Measurements from ENCODE around the gene ARHGAP4.

ARHGAP4 gene

DNA sequence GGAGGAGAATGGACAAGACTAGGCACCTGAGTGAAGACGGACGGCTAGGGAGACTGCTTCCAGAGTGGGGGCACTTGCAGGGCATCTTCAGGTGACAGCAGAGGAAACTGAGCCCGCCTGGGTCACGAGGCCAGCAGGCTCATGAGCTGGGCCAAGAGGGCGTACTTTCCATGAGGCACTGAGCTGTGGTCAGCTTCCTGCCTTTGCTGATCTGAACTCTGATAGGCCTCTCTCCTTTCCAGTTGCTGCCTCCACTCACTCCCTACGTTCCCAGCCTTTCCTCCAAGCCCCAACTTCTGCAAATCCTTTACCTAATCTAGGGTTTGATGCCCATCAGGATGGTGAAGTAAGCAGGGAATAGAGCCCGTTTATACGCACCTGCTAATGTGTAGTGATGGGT, 38.7 kb downstream of the ARHGAP4 start:
- H3K4me1 ChIP-seq (ENCODE audit: control insufficient read depth in 1 of 2, insufficient read depth in 2 of 2, low read length in 2 of 2), result peaks cover 0 to 4% of the 10 kb centered on the region in 2 donors

DNA sequence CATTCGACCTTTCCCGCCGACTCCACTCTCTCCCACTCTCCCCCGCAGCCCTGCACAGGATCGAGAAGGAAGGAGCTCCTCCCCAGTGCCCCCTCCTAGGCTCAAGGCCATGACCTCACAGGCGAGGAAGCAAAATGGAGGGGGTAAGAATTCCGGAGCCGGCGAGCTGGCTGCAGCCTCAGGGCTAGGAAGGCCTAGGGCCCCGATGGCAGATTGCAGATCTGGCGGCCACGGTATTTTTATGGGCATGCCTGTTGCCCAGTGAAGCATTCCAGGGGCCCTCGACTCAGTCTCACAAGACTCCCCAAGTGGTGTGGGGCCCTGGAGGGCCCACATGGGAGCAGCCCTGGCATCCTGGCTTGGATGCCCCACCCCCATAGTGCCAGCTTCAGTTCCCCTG, 39.1 kb downstream of the ARHGAP4 start:
- Histone ChIP-seq H3K9me3 (ENCODE audit: control insufficient read depth in 1 of 2, low read length in 2 of 2) (no peaks in the 10 kb centered on the region), H3K36me3 (ENCODE audit: control insufficient read depth in 1 of 2, insufficient read depth in 2 of 2, low read length in 2 of 2) (no peaks in the 10 kb centered on the region), H3K4me1 (ENCODE audit: control insufficient read depth in 1 of 2, insufficient read depth in 2 of 2, low read length in 2 of 2) (peaks cover 0 to 4% of the 10 kb centered on the region in 2 donors), H3K27ac (ENCODE audit: low read depth, low read length) (no peak overlapping the region), H3K9ac (ENCODE audit: low read depth in 1 of 2, low read length in 2 of 2) (no peak overlapping the region), H3K27me3 (ENCODE audit: control insufficient read depth in 1 of 2, insufficient read depth in 2 of 2, low read length in 2 of 2) (peaks cover 15 to 25% of the 10 kb centered on the region in 2 donors), H3K4me3 (ENCODE audit: low read depth in 1 of 2, low read length in 2 of 2) (no peak overlapping the region)

More for the DNA sequence above, 38.7 kb downstream of the ARHGAP4 start:
- Histone ChIP-seq H3K9ac (ENCODE audit: low read depth in 1 of 2, low read length in 2 of 2) (no peak overlapping the region), H3K27me3 (ENCODE audit: control insufficient read depth in 1 of 2, insufficient read depth in 2 of 2, low read length in 2 of 2) (peaks cover 15 to 25% of the 10 kb centered on the region in 2 donors), H3K36me3 (ENCODE audit: control insufficient read depth in 1 of 2, insufficient read depth in 2 of 2, low read length in 2 of 2) (no peaks in the 10 kb centered on the region), H3K27ac (ENCODE audit: low read depth, low read length) (no peak overlapping the region), H3K9me3 (ENCODE audit: control insufficient read depth in 1 of 2, low read length in 2 of 2) (no peaks in the 10 kb centered on the region), H3K4me3 (ENCODE audit: low read depth in 1 of 2, low read length in 2 of 2) (no peak overlapping the region)

GRCh38 chrX:153885968-153886903, 39.8 kb downstream of the ARHGAP4 start, which contains the start of gene L1CAM:
Gene L1CAM, minus strand, starts transcription at chrX:153886173. Its CDS starts 10,337 bp downstream, at chrX:153875836.
- H3K4me3 ChIP-seq (ENCODE audit: low read depth in 1 of 2, low read length in 2 of 2), result no peak within 1 kb of the TSS
- H3K9ac ChIP-seq (ENCODE audit: low read depth in 1 of 2, low read length in 2 of 2), result no peak within 1 kb of the TSS
- H3K9me3 ChIP-seq (ENCODE audit: control insufficient read depth in 1 of 2, low read length in 2 of 2), result no peaks in the 10 kb centered on the region
- no peaks in the 10 kb centered on the region for H3K36me3 ChIP-seq (ENCODE audit: control insufficient read depth in 1 of 2, insufficient read depth in 2 of 2, low read length in 2 of 2)
- H3K27me3 ChIP-seq (ENCODE audit: control insufficient read depth in 1 of 2, insufficient read depth in 2 of 2, low read length in 2 of 2), result peaks cover 15 to 25% of the 10 kb centered on the region in 2 donors
- peaks cover 0 to 4% of the 10 kb centered on the region in 2 donors for H3K4me1 ChIP-seq (ENCODE audit: control insufficient read depth in 1 of 2, insufficient read depth in 2 of 2, low read length in 2 of 2)
- H3K27ac ChIP-seq (ENCODE audit: low read depth, low read length), result no peak within 1 kb of the TSS

- Histone ChIP-seq H3K9me3 (ENCODE audit: control insufficient read depth in 1 of 2, low read length in 2 of 2) (no peaks in the 10 kb centered on the region), H3K36me3 (ENCODE audit: control insufficient read depth in 1 of 2, insufficient read depth in 2 of 2, low read length in 2 of 2) (no peaks in the 10 kb centered on the region), H3K27ac (ENCODE audit: low read depth, low read length) (no peak overlapping the region), H3K4me1 (ENCODE audit: control insufficient read depth in 1 of 2, insufficient read depth in 2 of 2, low read length in 2 of 2) (peaks cover 0 to 4% of the 10 kb centered on the region in 2 donors), H3K4me3 (ENCODE audit: low read depth in 1 of 2, low read length in 2 of 2) (no peak overlapping the region), H3K9ac (ENCODE audit: low read depth in 1 of 2, low read length in 2 of 2) (no peak overlapping the region), H3K27me3 (ENCODE audit: control insufficient read depth in 1 of 2, insufficient read depth in 2 of 2, low read length in 2 of 2) (peaks cover 15 to 25% of the 10 kb centered on the region in 2 donors)
Observed at GRCh38 chrX:153885208-153885787, 40.8 kb downstream of the ARHGAP4 start.

DNA sequence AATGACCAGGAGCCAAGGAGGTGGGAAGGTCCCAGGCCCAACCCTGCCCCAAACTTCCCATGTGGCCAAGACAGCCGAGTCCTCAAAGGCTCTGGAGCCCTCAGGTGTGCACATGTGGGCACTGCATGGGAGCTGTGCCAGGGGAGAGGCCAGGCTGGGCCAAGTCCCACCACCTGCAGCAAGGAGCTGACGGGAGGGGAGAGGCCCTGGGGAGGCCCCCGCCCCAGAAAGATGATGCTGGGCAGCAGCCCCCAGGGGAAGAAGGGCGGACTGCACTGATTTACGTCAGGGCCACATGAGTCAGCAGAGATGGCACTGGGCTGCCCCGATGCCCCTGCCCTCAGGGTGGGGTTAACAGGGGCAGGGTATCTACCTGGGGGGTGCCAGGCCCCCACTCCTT, 41.5 kb downstream of the ARHGAP4 start:
- H3K9ac ChIP-seq (ENCODE audit: low read depth in 1 of 2, low read length in 2 of 2), result no peak overlapping the region
- no peaks in the 10 kb centered on the region for H3K9me3 ChIP-seq (ENCODE audit: control insufficient read depth in 1 of 2, low read length in 2 of 2)
- H3K4me3 ChIP-seq (ENCODE audit: low read depth in 1 of 2, low read length in 2 of 2), result no peak overlapping the region
- H3K27me3 ChIP-seq (ENCODE audit: control insufficient read depth in 1 of 2, insufficient read depth in 2 of 2, low read length in 2 of 2), result peaks cover 15 to 25% of the 10 kb centered on the region in 2 donors
- H3K27ac ChIP-seq (ENCODE audit: low read depth, low read length), result no peak overlapping the region
- H3K36me3 ChIP-seq (ENCODE audit: control insufficient read depth in 1 of 2, insufficient read depth in 2 of 2, low read length in 2 of 2), result no peaks in the 10 kb centered on the region
- H3K4me1 ChIP-seq (ENCODE audit: control insufficient read depth in 1 of 2, insufficient read depth in 2 of 2, low read length in 2 of 2), result peaks cover 0 to 4% of the 10 kb centered on the region in 2 donors

- Histone ChIP-seq H3K4me3 (ENCODE audit: low read depth in 1 of 2, low read length in 2 of 2) (no peak overlapping the region), H3K27ac (ENCODE audit: low read depth, low read length) (no peak overlapping the region), H3K27me3 (ENCODE audit: control insufficient read depth in 1 of 2, insufficient read depth in 2 of 2, low read length in 2 of 2) (peaks cover 15 to 25% of the 10 kb centered on the region in 2 donors)
Observed at GRCh38 chrX:153884136-153884535, 41.9 kb downstream of the ARHGAP4 start.

DNA sequence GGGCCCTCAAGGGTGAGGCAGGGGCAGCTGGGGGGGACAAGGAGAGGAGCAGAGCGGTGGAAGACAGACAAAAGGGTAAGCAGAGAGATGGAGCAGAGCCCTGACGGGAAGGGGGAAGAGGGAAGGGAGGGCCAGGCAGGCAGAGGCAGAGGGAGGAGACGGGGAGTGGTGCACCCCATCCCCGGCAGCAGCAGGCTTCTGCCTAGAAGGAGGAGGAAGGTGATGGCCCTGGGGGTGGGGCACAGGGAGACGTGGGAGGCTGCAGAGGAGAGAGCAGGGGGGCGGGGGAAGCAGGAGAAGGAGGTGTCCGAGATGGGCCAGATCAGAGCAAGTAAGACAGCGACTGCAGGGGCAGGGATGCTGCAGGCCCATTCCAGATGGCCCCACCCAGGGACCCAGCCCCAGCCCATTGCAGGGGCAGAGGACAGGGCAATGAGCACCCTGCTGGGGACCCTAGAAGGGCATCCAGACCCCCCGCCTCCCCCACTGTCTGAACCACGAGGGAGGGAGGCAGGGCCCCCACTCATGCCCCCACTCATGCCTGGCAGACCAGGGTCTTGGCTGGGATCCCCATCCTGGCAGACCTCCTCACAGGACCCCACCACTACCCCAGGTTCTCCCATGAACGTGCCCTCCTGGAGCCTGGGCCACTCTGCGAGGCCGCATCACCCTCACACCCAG, 42.8 kb downstream of the ARHGAP4 start:
- H3K4me1 ChIP-seq (ENCODE audit: control insufficient read depth in 1 of 2, insufficient read depth in 2 of 2, low read length in 2 of 2), result peaks cover 0 to 4% of the 10 kb centered on the region in 2 donors
- H3K27me3 ChIP-seq (ENCODE audit: control insufficient read depth in 1 of 2, insufficient read depth in 2 of 2, low read length in 2 of 2), result peaks cover 19 to 28% of the 10 kb centered on the region in 2 donors
- H3K9ac ChIP-seq (ENCODE audit: low read depth in 1 of 2, low read length in 2 of 2), result no peak overlapping the region
- H3K27ac ChIP-seq (ENCODE audit: low read depth, low read length), result no peak overlapping the region
- H3K36me3 ChIP-seq (ENCODE audit: control insufficient read depth in 1 of 2, insufficient read depth in 2 of 2, low read length in 2 of 2), result no peaks in the 10 kb centered on the region
- H3K9me3 ChIP-seq (ENCODE audit: control insufficient read depth in 1 of 2, low read length in 2 of 2), result no peaks in the 10 kb centered on the region
- H3K4me3 ChIP-seq (ENCODE audit: low read depth in 1 of 2, low read length in 2 of 2), result no peak overlapping the region

More at GRCh38 chrX:153884136-153884535, 41.9 kb downstream of the ARHGAP4 start:
- no peaks in the 10 kb centered on the region for H3K9me3 ChIP-seq (ENCODE audit: control insufficient read depth in 1 of 2, low read length in 2 of 2)
- H3K9ac ChIP-seq (ENCODE audit: low read depth in 1 of 2, low read length in 2 of 2), result no peak overlapping the region
- peaks cover 0 to 4% of the 10 kb centered on the region in 2 donors for H3K4me1 ChIP-seq (ENCODE audit: control insufficient read depth in 1 of 2, insufficient read depth in 2 of 2, low read length in 2 of 2)
- no peaks in the 10 kb centered on the region for H3K36me3 ChIP-seq (ENCODE audit: control insufficient read depth in 1 of 2, insufficient read depth in 2 of 2, low read length in 2 of 2)

- H3K9ac ChIP-seq (ENCODE audit: low read depth in 1 of 2, low read length in 2 of 2), result no peak overlapping the region
- no peaks in the 10 kb centered on the region for H3K9me3 ChIP-seq (ENCODE audit: control insufficient read depth in 1 of 2, low read length in 2 of 2)
- H3K27me3 ChIP-seq (ENCODE audit: control insufficient read depth in 1 of 2, insufficient read depth in 2 of 2, low read length in 2 of 2), result peaks cover 19 to 30% of the 10 kb centered on the region in 2 donors
- no peak overlapping the region for H3K4me3 ChIP-seq (ENCODE audit: low read depth in 1 of 2, low read length in 2 of 2)
- no peak overlapping the region for H3K27ac ChIP-seq (ENCODE audit: low read depth, low read length)
- H3K4me1 ChIP-seq (ENCODE audit: control insufficient read depth in 1 of 2, insufficient read depth in 2 of 2, low read length in 2 of 2), result peaks cover 0 to 4% of the 10 kb centered on the region in 2 donors
- H3K36me3 ChIP-seq (ENCODE audit: control insufficient read depth in 1 of 2, insufficient read depth in 2 of 2, low read length in 2 of 2), result no peaks in the 10 kb centered on the region
Observed at GRCh38 chrX:153882557-153882956, 43.5 kb downstream of the ARHGAP4 start.

DNA sequence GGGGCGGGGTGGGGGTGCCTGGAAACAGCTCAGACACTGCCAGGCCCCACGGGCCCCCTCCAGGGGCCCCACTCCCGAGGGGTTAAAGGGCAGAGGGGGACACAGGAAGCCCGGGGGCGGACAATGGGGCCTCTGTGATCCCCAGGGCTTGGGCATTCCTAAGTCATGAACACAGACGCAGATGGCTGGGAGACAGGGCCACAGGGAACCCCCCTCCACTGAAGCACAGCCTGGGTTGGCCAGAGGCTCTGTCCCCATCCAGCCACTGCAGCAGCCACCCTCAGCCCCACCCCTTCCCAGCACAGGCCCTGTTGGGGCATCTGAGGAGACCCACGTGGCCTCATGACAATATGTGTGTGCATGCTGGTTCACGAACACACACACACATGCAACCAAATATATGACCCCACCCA, 44.0 kb downstream of the ARHGAP4 start:
- H3K27me3 ChIP-seq (ENCODE audit: control insufficient read depth in 1 of 2, insufficient read depth in 2 of 2, low read length in 2 of 2), result peaks cover 19 to 30% of the 10 kb centered on the region in 2 donors
- H3K4me1 ChIP-seq (ENCODE audit: control insufficient read depth in 1 of 2, insufficient read depth in 2 of 2, low read length in 2 of 2), result peaks cover 0 to 4% of the 10 kb centered on the region in 2 donors
- H3K9me3 ChIP-seq (ENCODE audit: control insufficient read depth in 1 of 2, low read length in 2 of 2), result no peaks in the 10 kb centered on the region
- H3K9ac ChIP-seq (ENCODE audit: low read depth in 1 of 2, low read length in 2 of 2), result no peak overlapping the region
- no peak overlapping the region for H3K4me3 ChIP-seq (ENCODE audit: low read depth in 1 of 2, low read length in 2 of 2)
- no peak overlapping the region for H3K27ac ChIP-seq (ENCODE audit: low read depth, low read length)
- H3K36me3 ChIP-seq (ENCODE audit: control insufficient read depth in 1 of 2, insufficient read depth in 2 of 2, low read length in 2 of 2), result no peaks in the 10 kb centered on the region
